ENCODE results near the gene CALM3. TPM values are rescaled to one million over a fixed set of nuclear protein-coding genes. Genes with fewer than 3 reads are reported as not detected.
A peak's percentile ranks its signal among the peaks of the same experiment; 100 is the strongest.

CALM3 gene
- total and polyA plus RNA-seq, 2 donors (not counting 3 experiments of a cell fraction or from before 2014, with no cell fraction given), result 305 to 425 TPM

GRCh38 chr19:46598372-46598917, 2.7 kb upstream of the CALM3 start:
- no peak for DNase-seq (ENCODE audit: low read depth, low spot score)

GRCh38 chr19:46599716-46600373, 1.3 kb upstream of the CALM3 start:
- FAIRE-seq, result no peak
- ChIA-PET POLR2A (interaction anchor here (0.6 kb wide), 1 partner anchor 117 kb away, joined by 6 read pairs; the partner anchor contains the start of gene PRKD2), CTCF (interaction anchor here (1.0 to 2.6 kb wide), 6 partner anchors 14 to 70 kb away, joined by 3 to 17 read pairs (median 6); partner anchors contain the start of gene DACT3)
- Histone ChIP-seq H3K27me3 (ENCODE audit: control insufficient read depth in 2 of 2, insufficient read depth in 2 of 2, low read length in 2 of 2) (peaks cover 0 to 3% of the 10 kb centered on the region in 2 experiments), H3K27ac (ENCODE audit: insufficient read depth, low read depth, low read length) (peak overlapping the region; percentile 93), H3K79me2 (ENCODE audit: control insufficient read depth, insufficient read depth, low read length) (peaks cover 37% of the 10 kb centered on the region), H3K9me3 (replicated peaks; ENCODE audit: control insufficient read depth, insufficient read depth, low read length) (no peaks in the 10 kb centered on the region), H3K4me1 (ENCODE audit: control insufficient read depth, extremely low read depth, insufficient read depth, low read length) (peaks cover 13% of the 10 kb centered on the region), H2AFZ (ENCODE audit: low read depth, low read length) (peak overlapping the region; percentile 68), H3K9ac (replicated peaks; ENCODE audit: extremely low read depth, insufficient read depth, low read length) (peak overlapping the region; percentile 96), H3K36me3 (ENCODE audit: control insufficient read depth in 2 of 2, extremely low read depth in 1 of 2, insufficient read depth in 2 of 2, low read length in 2 of 2) (no peaks in the 10 kb centered on the region), H3K4me3 (replicated peaks in 1 of 3; ENCODE audit: insufficient read depth in 1 of 3, low read depth in 1 of 3, low read length in 3 of 3) (peak overlapping the region in 2 of 3 experiments; percentile 51 to 98), H3K4me2 (ENCODE audit: insufficient read depth, low read length) (peak overlapping the region; percentile 44), H3K9me1 (replicated peaks; ENCODE audit: control insufficient read depth, extremely low read depth, insufficient read depth, low read length) (no peaks in the 10 kb centered on the region), H4K20me1 (replicated peaks; ENCODE audit: control insufficient read depth, extremely low read depth, insufficient read depth, low read length) (no peaks in the 10 kb centered on the region)
- no TSS peak for BruUV-seq (replicated peaks)
- TF ChIP-seq GATA2 (IDR thresholded peaks at IDR 0.05; ENCODE audit: insufficient read depth, insufficient read length, low read depth, low read length) (no peak), POLR2A (IDR thresholded peaks at IDR 0.05; ENCODE audit: low read depth, low read length) (no peak), MYC (IDR thresholded peaks at IDR 0.05; ENCODE audit: low read depth, low read length) (no peak), CTCF (IDR thresholded peaks at IDR 0.05; ENCODE audit: extremely low read depth in 1 of 2, insufficient read depth in 1 of 2, low read depth in 1 of 2, low read length in 2 of 2) (no peak), FOS (IDR thresholded peaks at IDR 0.05; ENCODE audit: borderline replicate concordance, insufficient read depth, low read length) (no peak), JUN (IDR thresholded peaks at IDR 0.05; ENCODE audit: borderline replicate concordance, insufficient read depth, insufficient read length, low read depth) (no peak), MAX (IDR thresholded peaks at IDR 0.05; ENCODE audit: insufficient read depth, insufficient read length) (no peak), EZH2 (IDR thresholded peaks at IDR 0.05; ENCODE audit: borderline replicate concordance, low read depth, low read length, severe bottlenecking) (no peak), POLR2AphosphoS5 (IDR thresholded peaks at IDR 0.05; ENCODE audit: insufficient read depth, low read depth, low read length) (no peak)
- no peak for DNase-seq (ENCODE audit: low read depth, low spot score)
- intact Hi-C loops (cut with micrococcal nuclease) (no loop called here), dilution Hi-C loops (cut with MboI; ENCODE audit: extremely low pct_ligation_motif_present, low sequenced_read_pairs) (no loop called here)

More at GRCh38 chr19:46598372-46598917, 2.7 kb upstream of the CALM3 start:
- Histone ChIP-seq H3K79me2 (ENCODE audit: control insufficient read depth, insufficient read depth, low read length) (peaks cover 23% of the 10 kb centered on the region), H3K4me3 (replicated peaks in 1 of 3; ENCODE audit: insufficient read depth in 1 of 3, low read depth in 1 of 3, low read length in 3 of 3) (no peak overlapping the region), H2AFZ (ENCODE audit: low read depth, low read length) (no peak overlapping the region), H4K20me1 (replicated peaks; ENCODE audit: control insufficient read depth, extremely low read depth, insufficient read depth, low read length) (no peaks in the 10 kb centered on the region), H3K9me1 (replicated peaks; ENCODE audit: control insufficient read depth, extremely low read depth, insufficient read depth, low read length) (no peaks in the 10 kb centered on the region), H3K9ac (replicated peaks; ENCODE audit: extremely low read depth, insufficient read depth, low read length) (no peak overlapping the region), H3K4me2 (ENCODE audit: insufficient read depth, low read length) (no peak overlapping the region), H3K36me3 (ENCODE audit: control insufficient read depth in 2 of 2, extremely low read depth in 1 of 2, insufficient read depth in 2 of 2, low read length in 2 of 2) (no peaks in the 10 kb centered on the region), H3K27ac (ENCODE audit: insufficient read depth, low read depth, low read length) (no peak overlapping the region), H3K4me1 (ENCODE audit: control insufficient read depth, extremely low read depth, insufficient read depth, low read length) (peaks cover 12% of the 10 kb centered on the region), H3K27me3 (ENCODE audit: control insufficient read depth in 2 of 2, insufficient read depth in 2 of 2, low read length in 2 of 2) (peaks cover 0 to 3% of the 10 kb centered on the region in 2 experiments), H3K9me3 (replicated peaks; ENCODE audit: control insufficient read depth, insufficient read depth, low read length) (no peaks in the 10 kb centered on the region)
- intact Hi-C loops (cut with micrococcal nuclease) (no loop called here), dilution Hi-C loops (cut with MboI; ENCODE audit: extremely low pct_ligation_motif_present, low sequenced_read_pairs) (no loop called here)
- ChIA-PET POLR2A (no interaction called here), CTCF (interaction anchor here (0.7 to 1.9 kb wide), 4 partner anchors 16 to 61 kb away, joined by 3 to 5 read pairs (median 4); no protein-coding TSS in a partner anchor)
- TF ChIP-seq JUN (IDR thresholded peaks at IDR 0.05; ENCODE audit: borderline replicate concordance, insufficient read depth, insufficient read length, low read depth) (no peak), POLR2A (IDR thresholded peaks at IDR 0.05; ENCODE audit: low read depth, low read length) (no peak)
- FAIRE-seq, result no peak
- no TSS peak for BruUV-seq (replicated peaks)
